ENCODE data around the gene ADRA2B. TPM values are rescaled to one million over a fixed set of nuclear protein-coding genes. Genes with fewer than 3 reads are reported as not detected.

Gene ADRA2B
- total RNA-seq, 1 experiment from 2014 or later = 0.47 TPM

DNA sequence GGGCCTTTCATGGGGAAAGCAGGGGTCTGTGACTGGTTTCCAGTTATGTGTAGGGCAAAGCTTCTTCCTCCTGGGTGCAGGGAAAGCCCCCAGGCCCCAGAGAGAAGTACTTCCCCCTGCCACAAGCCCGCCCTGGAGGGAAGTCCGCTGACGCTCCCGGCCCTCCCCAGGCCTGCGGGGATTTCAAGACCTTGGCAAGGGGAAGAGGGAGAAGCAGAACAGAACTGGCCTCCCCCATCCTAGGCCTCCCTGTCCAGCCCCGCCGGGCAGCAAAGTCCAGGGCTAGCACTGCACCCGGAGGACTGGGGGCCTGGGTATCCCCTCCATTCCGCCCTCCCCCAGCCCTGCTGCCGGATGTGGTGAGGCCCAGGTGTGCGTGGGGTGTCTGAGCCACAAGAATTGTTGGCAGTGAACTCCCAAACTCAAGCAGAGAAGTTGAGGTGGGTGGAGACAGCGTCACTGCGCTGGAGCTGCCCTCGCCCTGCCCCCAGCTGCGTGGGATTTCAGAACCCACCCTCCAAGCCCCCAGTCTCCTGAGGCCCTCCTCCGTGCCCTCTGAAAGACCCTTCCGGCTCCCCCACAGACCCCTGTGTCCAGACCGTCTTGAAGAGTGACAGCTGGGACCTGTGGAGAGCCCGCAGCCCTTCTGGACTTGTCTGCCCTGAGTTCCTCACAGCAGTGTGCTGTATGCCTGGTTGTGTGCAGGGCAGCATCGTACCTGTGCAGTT is 29.9 kb upstream of the ADRA2B start:
- intact Hi-C loops (cut with micrococcal nuclease) = no loop called here
- Histone ChIP-seq H3K4me1 (ENCODE audit: control insufficient read depth in 1 of 2, insufficient read depth in 2 of 2, low read length in 2 of 2) (peaks cover 20 to 51% of the 10 kb centered on the region in 2 experiments), H2AFZ (ENCODE audit: low read depth, low read length, poor library complexity, severe bottlenecking) (no peak overlapping the region), H3K4me2 (ENCODE audit: low read length) (no peak overlapping the region), H3K79me2 (ENCODE audit: insufficient read depth, low read length) (peaks cover 21% of the 10 kb centered on the region), H3K27ac (ENCODE audit: low read depth, low read length) (no peak overlapping the region; the same call in 1 of the 2 replicates), H3K9me3 (ENCODE audit: control insufficient read depth in 1 of 2, insufficient read depth in 1 of 2, low read depth in 1 of 2, low read length in 2 of 2) (no peaks in the 10 kb centered on the region), H3K9ac (ENCODE audit: low read length) (no peak overlapping the region), H3K36me3 (ENCODE audit: control insufficient read depth in 1 of 2, insufficient read depth in 2 of 2, low read length in 2 of 2) (peaks cover 4 to 15% of the 10 kb centered on the region in 2 experiments; a peak in 2 of 4 replicates), H3K4me3 (replicated peaks in 1 of 2; ENCODE audit: low read depth in 1 of 2, low read length in 2 of 2) (no peak overlapping the region), H4K20me1 (ENCODE audit: insufficient read depth) (no peaks in the 10 kb centered on the region), H3K9me2 (ENCODE audit: insufficient read depth) (no peaks in the 10 kb centered on the region), H3K27me3 (ENCODE audit: insufficient read depth, low read length) (no peaks in the 10 kb centered on the region)
- ATAC-seq (no peak), DNase-seq (ENCODE audit: low read depth, low spot score) (no peak)
- CTCF ChIA-PET = no interaction called here
- BruUV-seq (replicated peaks) = no TSS peak
- POLR2A ChIA-PET = no interaction called here
- TF ChIP-seq SIN3A (IDR thresholded peaks at IDR 0.05; ENCODE audit: low read depth) (no peak), ELF1 (IDR thresholded peaks at IDR 0.05; ENCODE audit: borderline replicate concordance, low read depth) (no peak), POLR2A (IDR thresholded peaks at IDR 0.05; ENCODE audit: borderline replicate concordance, extremely low read depth, insufficient read depth, insufficient read length) (no peak), CBX3 (IDR thresholded peaks at IDR 0.05; ENCODE audit: low read depth) (no peak), EZH2phosphoT487 (IDR thresholded peaks at IDR 0.05; ENCODE audit: borderline replicate concordance) (no peak), SRF (IDR thresholded peaks at IDR 0.05; ENCODE audit: low read depth) (no peak), CEBPB (IDR thresholded peaks at IDR 0.05; ENCODE audit: low read depth) (no peak), EZH2 (IDR thresholded peaks at IDR 0.05) (no peak), POLR2AphosphoS5 (IDR thresholded peaks at IDR 0.05; ENCODE audit: low read depth, low read length) (no peak), ZFX (IDR thresholded peaks at IDR 0.05) (no peak), JUND (IDR thresholded peaks at IDR 0.05) (no peak), EGR1 (IDR thresholded peaks at IDR 0.05; ENCODE audit: low read depth) (no peak)
- TF ChIP-seq, protein P1, sequence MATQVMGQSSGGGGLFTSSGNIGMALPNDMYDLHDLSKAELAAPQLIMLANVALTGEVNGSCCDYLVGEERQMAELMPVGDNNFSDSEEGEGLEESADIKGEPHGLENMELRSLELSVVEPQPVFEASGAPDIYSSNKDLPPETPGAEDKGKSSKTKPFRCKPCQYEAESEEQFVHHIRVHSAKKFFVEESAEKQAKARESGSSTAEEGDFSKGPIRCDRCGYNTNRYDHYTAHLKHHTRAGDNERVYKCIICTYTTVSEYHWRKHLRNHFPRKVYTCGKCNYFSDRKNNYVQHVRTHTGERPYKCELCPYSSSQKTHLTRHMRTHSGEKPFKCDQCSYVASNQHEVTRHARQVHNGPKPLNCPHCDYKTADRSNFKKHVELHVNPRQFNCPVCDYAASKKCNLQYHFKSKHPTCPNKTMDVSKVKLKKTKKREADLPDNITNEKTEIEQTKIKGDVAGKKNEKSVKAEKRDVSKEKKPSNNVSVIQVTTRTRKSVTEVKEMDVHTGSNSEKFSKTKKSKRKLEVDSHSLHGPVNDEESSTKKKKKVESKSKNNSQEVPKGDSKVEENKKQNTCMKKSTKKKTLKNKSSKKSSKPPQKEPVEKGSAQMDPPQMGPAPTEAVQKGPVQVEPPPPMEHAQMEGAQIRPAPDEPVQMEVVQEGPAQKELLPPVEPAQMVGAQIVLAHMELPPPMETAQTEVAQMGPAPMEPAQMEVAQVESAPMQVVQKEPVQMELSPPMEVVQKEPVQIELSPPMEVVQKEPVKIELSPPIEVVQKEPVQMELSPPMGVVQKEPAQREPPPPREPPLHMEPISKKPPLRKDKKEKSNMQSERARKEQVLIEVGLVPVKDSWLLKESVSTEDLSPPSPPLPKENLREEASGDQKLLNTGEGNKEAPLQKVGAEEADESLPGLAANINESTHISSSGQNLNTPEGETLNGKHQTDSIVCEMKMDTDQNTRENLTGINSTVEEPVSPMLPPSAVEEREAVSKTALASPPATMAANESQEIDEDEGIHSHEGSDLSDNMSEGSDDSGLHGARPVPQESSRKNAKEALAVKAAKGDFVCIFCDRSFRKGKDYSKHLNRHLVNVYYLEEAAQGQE (IDR thresholded peaks at IDR 0.05; ENCODE audit: low read depth) = no peak
- RAD21 ChIA-PET (ENCODE audit: low non-redundant PET in 1 of 2, low total read pairs in 2 of 2, uncharacterized antibody in 2 of 2, unreplicated experiment in 2 of 2) = no interaction called here

Data from HCT116 (cell line).